Measurements from ENCODE around the gene PAEP. TPM values are rescaled to one million over a fixed set of nuclear protein-coding genes. Genes with fewer than 3 reads are reported as not detected.

The PAEP gene
- total and polyA plus RNA-seq, 8 donors: not detected

GRCh38 chr9:135519179-135519971, 42.2 kb upstream of the PAEP start:
- H3K36me3 ChIP-seq: no peaks in the 10 kb centered on the region
- peaks cover 0 to 56% (median 16%) of the 10 kb centered on the region in 3 donors for H3K27me3 ChIP-seq
- no peaks in the 10 kb centered on the region for H3K4me1 ChIP-seq
- H3K9me3 ChIP-seq: no peaks in the 10 kb centered on the region
- H3K27ac ChIP-seq: no peak overlapping the region
- no peak for TF ChIP-seq POLR2AphosphoS5 (IDR thresholded peaks at IDR 0.05)
- TF ChIP-seq, protein P1, sequence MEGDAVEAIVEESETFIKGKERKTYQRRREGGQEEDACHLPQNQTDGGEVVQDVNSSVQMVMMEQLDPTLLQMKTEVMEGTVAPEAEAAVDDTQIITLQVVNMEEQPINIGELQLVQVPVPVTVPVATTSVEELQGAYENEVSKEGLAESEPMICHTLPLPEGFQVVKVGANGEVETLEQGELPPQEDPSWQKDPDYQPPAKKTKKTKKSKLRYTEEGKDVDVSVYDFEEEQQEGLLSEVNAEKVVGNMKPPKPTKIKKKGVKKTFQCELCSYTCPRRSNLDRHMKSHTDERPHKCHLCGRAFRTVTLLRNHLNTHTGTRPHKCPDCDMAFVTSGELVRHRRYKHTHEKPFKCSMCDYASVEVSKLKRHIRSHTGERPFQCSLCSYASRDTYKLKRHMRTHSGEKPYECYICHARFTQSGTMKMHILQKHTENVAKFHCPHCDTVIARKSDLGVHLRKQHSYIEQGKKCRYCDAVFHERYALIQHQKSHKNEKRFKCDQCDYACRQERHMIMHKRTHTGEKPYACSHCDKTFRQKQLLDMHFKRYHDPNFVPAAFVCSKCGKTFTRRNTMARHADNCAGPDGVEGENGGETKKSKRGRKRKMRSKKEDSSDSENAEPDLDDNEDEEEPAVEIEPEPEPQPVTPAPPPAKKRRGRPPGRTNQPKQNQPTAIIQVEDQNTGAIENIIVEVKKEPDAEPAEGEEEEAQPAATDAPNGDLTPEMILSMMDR (IDR thresholded peaks at IDR 0.05): no peak
- TF ChIP-seq EP300 (IDR thresholded peaks at IDR 0.05): no peak
- TF ChIP-seq POLR2A (IDR thresholded peaks at IDR 0.05): no peak
- intact Hi-C loops (cut with DNase I; ENCODE audit: low total_unique reads): no loop called here
- DNase-seq: peak in 1 of 2 donors; percentile 3
- 89 to 93% (median 92%) methylated on average over 10 of the region's 10 CpGs for WGBS, 5 donors
- no peak overlapping the region for H3K4me3 ChIP-seq

GRCh38 chr9:135520916-135521607, 40.5 kb upstream of the PAEP start, which contains the start of gene LCN1:
Gene LCN1 (plus strand): TSS chr9:135521440. CDS start chr9:135521498, 58 bp downstream.
- Histone ChIP-seq H3K9me3 (no peaks in the 10 kb centered on the region), H3K27me3 (peaks cover 0 to 59% (median 16%) of the 10 kb centered on the region in 3 donors), H3K4me3 (no peak within 1 kb of the TSS), H3K27ac (no peak within 1 kb of the TSS), H3K4me1 (no peaks in the 10 kb centered on the region), H3K36me3 (no peaks in the 10 kb centered on the region)
- intact Hi-C loops (cut with DNase I; ENCODE audit: low total_unique reads): no loop called here
- DNase-seq: peak in 1 of 2 donors; percentile 13
- no peak for TF ChIP-seq POLR2AphosphoS5 (IDR thresholded peaks at IDR 0.05)
- no peak for TF ChIP-seq POLR2A (IDR thresholded peaks at IDR 0.05)
- no peak for TF ChIP-seq EP300 (IDR thresholded peaks at IDR 0.05)
- TF ChIP-seq, protein P1 (IDR thresholded peaks at IDR 0.05): no peak
- 77 to 81% (median 79%) methylated on average over 18 of the region's 18 CpGs for WGBS, 5 donors

DNA sequence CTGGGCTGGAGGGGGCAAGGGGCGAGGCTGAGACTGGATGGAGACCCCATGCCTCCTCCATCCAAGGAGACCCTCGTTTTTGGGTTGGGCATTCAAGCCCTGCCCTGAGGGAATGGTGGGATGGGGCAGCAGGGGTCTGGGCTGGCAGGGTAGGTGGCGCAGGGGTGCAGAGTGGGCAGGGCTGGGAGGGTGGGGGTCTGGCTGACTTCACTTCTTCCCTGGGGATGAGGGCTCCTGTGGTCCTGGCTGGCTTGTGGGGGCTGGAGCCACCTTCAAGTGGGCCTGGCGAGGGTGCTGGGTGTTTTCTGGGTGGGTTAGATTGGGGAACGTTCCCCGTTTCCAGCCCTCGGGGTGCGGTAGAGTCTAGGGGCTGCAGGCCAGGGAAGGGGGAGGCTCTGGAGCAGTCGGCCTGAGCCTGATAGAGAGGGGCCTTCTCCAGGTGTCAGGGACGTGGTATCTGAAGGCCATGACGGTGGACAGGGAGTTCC, 39.9 kb upstream of the PAEP start:
- 77 to 88% (median 78%) methylated on average over 4 to 11 of the region's 11 CpGs for WGBS, 5 donors
- H3K36me3 ChIP-seq: no peaks in the 10 kb centered on the region
- intact Hi-C loops (cut with DNase I; ENCODE audit: low total_unique reads): no loop called here

More for the DNA sequence above, 39.9 kb upstream of the PAEP start:
- Histone ChIP-seq H3K4me3 (no peak overlapping the region), H3K9me3 (no peaks in the 10 kb centered on the region), H3K27ac (no peak overlapping the region), H3K27me3 (peaks cover 0 to 59% (median 16%) of the 10 kb centered on the region in 3 donors), H3K4me1 (no peaks in the 10 kb centered on the region)
- peak in 1 of 2 donors; percentile 24 for DNase-seq
- TF ChIP-seq, protein P1 (IDR thresholded peaks at IDR 0.05): no peak
- no peak for TF ChIP-seq POLR2A (IDR thresholded peaks at IDR 0.05)
- TF ChIP-seq EP300 (IDR thresholded peaks at IDR 0.05): no peak
- TF ChIP-seq POLR2AphosphoS5 (IDR thresholded peaks at IDR 0.05): no peak
